NCI-H510A (cell line): Measurements from ENCODE around the gene BBS2.
"Not testable (repeated sequence)": the region's sequence is repeated elsewhere in the genome, so short reads cannot be mapped to it uniquely, and the experiment has no call there.

ENCODE experiments used
- DNase-seq: peaks from one replicate; lab custom pipeline; 2025; lab: John Stamatoyannopoulos, UW

Gene BBS2

GRCh38 chr16:56525236-56525635, 5.4 kb upstream of the BBS2 start:
- no peak for DNase-seq

- no peak for DNase-seq
Observed at GRCh38 chr16:56520251-56520577, 390 bp upstream of the BBS2 start.

GRCh38 chr16:56518425-56518824, 1.4 kb downstream of the BBS2 start:
- DNase-seq = no peak

- DNase-seq = no peak
Observed at GRCh38 chr16:56517206-56517605, 2.6 kb downstream of the BBS2 start.

- DNase-seq = no peak
Observed at GRCh38 chr16:56515665-56516064, 4.2 kb downstream of the BBS2 start.

- no peak for DNase-seq
Observed at GRCh38 chr16:56514845-56515244, 5.0 kb downstream of the BBS2 start.

- DNase-seq = no peak
Observed at GRCh38 chr16:56513972-56514371, 5.9 kb downstream of the BBS2 start.

GRCh38 chr16:56513091-56513490, 6.7 kb downstream of the BBS2 start:
- DNase-seq = no peak

GRCh38 chr16:56512025-56512424, 7.8 kb downstream of the BBS2 start:
- no peak for DNase-seq

- DNase-seq = no peak
Observed at GRCh38 chr16:56510544-56510943, 9.3 kb downstream of the BBS2 start.

GRCh38 chr16:56506941-56507340, 12.9 kb downstream of the BBS2 start:
- DNase-seq = no peak

- no peak for DNase-seq
Observed at GRCh38 chr16:56505181-56505580, 14.6 kb downstream of the BBS2 start.

GRCh38 chr16:56493815-56494214, 26.0 kb downstream of the BBS2 start:
- DNase-seq = no peak

GRCh38 chr16:56493126-56493525, 26.7 kb downstream of the BBS2 start:
- no peak for DNase-seq

GRCh38 chr16:56491657-56492261, 28.1 kb downstream of the BBS2 start:
- DNase-seq = no peak

GRCh38 chr16:56488868-56489267, 31.0 kb downstream of the BBS2 start:
- not testable (repeated sequence) for DNase-seq

GRCh38 chr16:56488035-56488434, 31.8 kb downstream of the BBS2 start:
- DNase-seq = no peak

GRCh38 chr16:56483394-56483793, 36.4 kb downstream of the BBS2 start:
- DNase-seq = no peak

- DNase-seq = no peak
Observed at GRCh38 chr16:56482683-56483236, 37.1 kb downstream of the BBS2 start.

- no peak for DNase-seq
Observed at GRCh38 chr16:56481468-56482122, 38.2 kb downstream of the BBS2 start.

- DNase-seq = no peak
Observed at GRCh38 chr16:56480776-56481467, 38.9 kb downstream of the BBS2 start.

- no peak for DNase-seq
Observed at GRCh38 chr16:56479469-56479868, 40.4 kb downstream of the BBS2 start.
